22Rv1 (cell line): ENCODE results near the gene NDUFS8.

ENCODE experiments used
- ZFX ChIP-seq: fragments of 450-650 bp; IDR thresholded peaks from 2 replicates; pipeline ENCODE4 v1.6.1; 2017; ENCODE audit warnings: antibody characterized with exemption, borderline replicate concordance
- TF ChIP-seq, protein P1 (sequence below): fragments of 450-650 bp; IDR thresholded peaks from 2 replicates; pipeline ENCODE4 v1.5.1; 2017; ENCODE audit warnings: mild to moderate bottlenecking

DNA sequence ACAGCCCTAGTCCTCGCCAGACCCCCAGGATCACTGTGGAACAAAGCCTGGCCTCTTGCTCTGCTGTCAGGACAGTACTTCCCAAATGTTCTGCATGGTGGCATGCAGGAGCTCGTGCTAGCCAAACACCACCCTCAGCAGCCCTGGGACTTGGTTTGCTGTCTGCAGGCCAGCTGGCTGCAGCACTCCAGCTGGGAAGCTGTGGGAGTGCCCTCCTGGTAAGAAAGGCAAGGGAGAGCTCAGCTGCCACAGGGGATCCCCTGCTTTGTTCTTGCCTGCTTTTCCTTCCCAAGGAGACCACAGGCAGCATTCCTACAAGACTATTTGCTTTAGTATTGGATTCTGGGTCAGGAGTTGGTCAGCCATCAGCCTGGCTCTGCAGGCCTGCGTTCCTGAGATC, 36.3 kb downstream of the NDUFS8 start:
- TF ChIP-seq, protein P1, sequence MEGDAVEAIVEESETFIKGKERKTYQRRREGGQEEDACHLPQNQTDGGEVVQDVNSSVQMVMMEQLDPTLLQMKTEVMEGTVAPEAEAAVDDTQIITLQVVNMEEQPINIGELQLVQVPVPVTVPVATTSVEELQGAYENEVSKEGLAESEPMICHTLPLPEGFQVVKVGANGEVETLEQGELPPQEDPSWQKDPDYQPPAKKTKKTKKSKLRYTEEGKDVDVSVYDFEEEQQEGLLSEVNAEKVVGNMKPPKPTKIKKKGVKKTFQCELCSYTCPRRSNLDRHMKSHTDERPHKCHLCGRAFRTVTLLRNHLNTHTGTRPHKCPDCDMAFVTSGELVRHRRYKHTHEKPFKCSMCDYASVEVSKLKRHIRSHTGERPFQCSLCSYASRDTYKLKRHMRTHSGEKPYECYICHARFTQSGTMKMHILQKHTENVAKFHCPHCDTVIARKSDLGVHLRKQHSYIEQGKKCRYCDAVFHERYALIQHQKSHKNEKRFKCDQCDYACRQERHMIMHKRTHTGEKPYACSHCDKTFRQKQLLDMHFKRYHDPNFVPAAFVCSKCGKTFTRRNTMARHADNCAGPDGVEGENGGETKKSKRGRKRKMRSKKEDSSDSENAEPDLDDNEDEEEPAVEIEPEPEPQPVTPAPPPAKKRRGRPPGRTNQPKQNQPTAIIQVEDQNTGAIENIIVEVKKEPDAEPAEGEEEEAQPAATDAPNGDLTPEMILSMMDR: no peak
- TF ChIP-seq ZFX: no peak
